Muscle layer of colon (tissue), 2 donors: ENCODE results near the gene SCN2B.

Source experiments
- H3K27ac ChIP-seq: one replicate; pipeline ENCODE4 v1.7.0; 2013; ENCODE audit warnings: low read depth, mild to moderate bottlenecking, low read length, moderate library complexity
- H3K27me3 ChIP-seq, 2 donors: one replicate each; pipeline ENCODE4 v1.7.0; 2013; ENCODE audit warnings: low read length in 2 of 2, mild to moderate bottlenecking in 2 of 2; ENCODE audit not compliant: insufficient read depth in 2 of 2, control insufficient read depth in 1 of 2
- H3K36me3 ChIP-seq: one replicate; pipeline ENCODE4 v1.7.0; 2013; ENCODE audit warnings: mild to moderate bottlenecking, low read length; ENCODE audit not compliant: insufficient read depth
- H3K4me1 ChIP-seq: one replicate; pipeline ENCODE4 v1.7.0; 2013; ENCODE audit warnings: mild to moderate bottlenecking, low read length; ENCODE audit not compliant: insufficient read depth
- H3K4me3 ChIP-seq, 2 donors: one replicate each; pipeline ENCODE4 v1.7.0; 2013; ENCODE audit warnings: low read length in 2 of 2, low read depth in 1 of 2, mild to moderate bottlenecking in 1 of 2, moderate library complexity in 1 of 2
- H3K9ac ChIP-seq: one replicate; pipeline ENCODE4 v1.7.0; 2013; ENCODE audit warnings: low read length
- H3K9me3 ChIP-seq: one replicate; pipeline ENCODE4 v1.7.0; 2013; ENCODE audit warnings: mild to moderate bottlenecking, low read length
- donor health status: abdominal sarcoma.
- donor health status: Adenocarcinoma of cecum.

The SCN2B gene

DNA sequence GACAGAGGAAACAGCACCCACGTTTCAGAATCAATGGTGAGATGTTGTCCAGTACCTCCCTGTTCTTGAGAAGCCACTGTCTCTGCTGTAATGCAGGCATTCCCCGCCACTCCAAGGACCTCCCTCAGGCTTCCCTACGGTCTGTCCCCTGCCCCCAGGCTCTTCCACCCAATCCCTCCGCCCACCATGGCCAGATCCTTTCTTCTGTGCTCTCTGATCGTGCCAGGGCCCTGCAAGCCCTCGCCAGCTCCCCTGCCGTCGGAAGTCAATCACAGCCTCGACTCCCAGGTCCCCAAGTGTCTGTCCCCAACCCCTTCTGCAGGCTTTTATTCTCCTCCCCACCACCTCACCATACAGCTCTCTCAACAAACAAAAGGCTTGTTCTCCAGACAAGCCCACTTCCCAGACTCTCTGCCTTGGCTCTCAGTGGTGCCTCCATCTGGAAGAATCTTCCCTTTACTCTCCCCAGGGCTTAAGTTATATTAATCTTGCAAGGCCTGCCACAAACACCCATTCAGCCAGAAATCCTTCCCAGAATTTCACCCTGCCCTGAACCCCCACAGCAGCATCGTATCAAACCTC lies 37.5 kb downstream of the SCN2B start:
- Histone ChIP-seq H3K4me3 (no peak overlapping the region), H3K36me3 (no peaks in the 10 kb centered on the region), H3K9ac (no peak overlapping the region), H3K27me3 (peaks cover 5 to 10% of the 10 kb centered on the region in 2 donors), H3K4me1 (no peaks in the 10 kb centered on the region), H3K27ac (no peak overlapping the region), H3K9me3 (no peaks in the 10 kb centered on the region)

GRCh38 chr11:118136801-118137200 lies 39.6 kb downstream of the SCN2B start:
- Histone ChIP-seq H3K9me3 (no peaks in the 10 kb centered on the region), H3K36me3 (no peaks in the 10 kb centered on the region), H3K27me3 (peaks cover 5 to 10% of the 10 kb centered on the region in 2 donors), H3K4me1 (no peaks in the 10 kb centered on the region), H3K4me3 (no peak overlapping the region), H3K9ac (no peak overlapping the region), H3K27ac (no peak overlapping the region)

- H3K27me3 ChIP-seq = peaks cover 5 to 10% of the 10 kb centered on the region in 2 donors
These were observed 40.1 kb downstream of the SCN2B start for GRCh38 chr11:118136341-118136740.

GRCh38 chr11:118135796-118136165 lies 40.7 kb downstream of the SCN2B start:
- peaks cover 3 to 10% of the 10 kb centered on the region in 2 donors for H3K27me3 ChIP-seq
- H3K27ac ChIP-seq = no peak overlapping the region
- H3K9ac ChIP-seq = no peak overlapping the region
- no peaks in the 10 kb centered on the region for H3K9me3 ChIP-seq
- no peaks in the 10 kb centered on the region for H3K4me1 ChIP-seq
- no peaks in the 10 kb centered on the region for H3K36me3 ChIP-seq
- no peak overlapping the region for H3K4me3 ChIP-seq

More at GRCh38 chr11:118136341-118136740, 40.1 kb downstream of the SCN2B start:
- Histone ChIP-seq H3K9ac (no peak overlapping the region), H3K4me1 (no peaks in the 10 kb centered on the region), H3K9me3 (no peaks in the 10 kb centered on the region), H3K36me3 (no peaks in the 10 kb centered on the region), H3K27ac (no peak overlapping the region), H3K4me3 (no peak overlapping the region)

DNA sequence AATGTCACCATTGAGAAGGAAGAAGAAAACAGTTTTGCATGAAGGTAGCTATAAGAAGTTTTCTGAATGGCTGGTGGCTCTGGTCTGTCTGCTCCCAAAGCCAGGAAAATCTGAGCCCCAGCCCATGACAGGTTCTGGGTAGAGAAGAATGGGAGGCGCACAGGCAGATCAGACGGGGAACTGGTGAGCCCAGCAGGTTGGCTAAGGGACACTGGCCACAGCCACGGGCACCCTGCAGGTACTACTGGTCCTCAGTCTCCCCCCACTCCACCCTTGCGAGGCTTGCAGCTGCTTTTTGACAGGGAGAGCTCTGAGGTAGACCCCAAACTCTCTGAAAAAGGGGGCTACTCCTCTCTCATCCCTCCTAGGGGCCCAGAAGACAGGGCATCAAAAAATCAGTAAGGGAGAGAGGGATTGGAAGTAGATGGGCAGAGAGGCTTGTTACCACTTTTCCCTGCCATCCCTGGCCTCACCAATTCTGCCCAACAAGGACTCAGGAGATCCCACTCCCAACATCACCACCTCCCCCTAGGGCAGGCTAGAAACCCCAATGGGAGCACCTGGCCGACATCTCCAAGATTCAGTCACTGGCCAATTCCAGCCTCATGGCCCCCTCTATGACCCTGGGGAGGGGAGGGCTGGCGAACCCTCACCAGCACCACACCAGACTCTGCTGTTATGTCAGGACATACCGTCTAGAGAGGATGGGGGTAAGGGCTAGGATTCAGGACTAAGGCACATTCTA lies 41.2 kb downstream of the SCN2B start:
- no peak overlapping the region for H3K4me3 ChIP-seq
- H3K27ac ChIP-seq = no peak overlapping the region
- peaks cover 0 to 5% of the 10 kb centered on the region in 2 donors for H3K27me3 ChIP-seq

GRCh38 chr11:118133816-118134215 lies 42.6 kb downstream of the SCN2B start:
- Histone ChIP-seq H3K27me3 (peaks cover 0 to 5% of the 10 kb centered on the region in 2 donors), H3K9me3 (no peaks in the 10 kb centered on the region), H3K4me3 (no peak overlapping the region), H3K27ac (no peak overlapping the region), H3K4me1 (peaks cover 7% of the 10 kb centered on the region), H3K36me3 (no peaks in the 10 kb centered on the region), H3K9ac (no peak overlapping the region)

More for the DNA sequence above, 41.2 kb downstream of the SCN2B start:
- Histone ChIP-seq H3K4me1 (no peaks in the 10 kb centered on the region), H3K9me3 (no peaks in the 10 kb centered on the region), H3K9ac (no peak overlapping the region), H3K36me3 (no peaks in the 10 kb centered on the region)

- Histone ChIP-seq H3K9ac (no peak overlapping the region), H3K27ac (no peak overlapping the region), H3K27me3 (peaks cover 0 to 5% of the 10 kb centered on the region in 2 donors), H3K4me1 (peaks cover 7% of the 10 kb centered on the region), H3K9me3 (no peaks in the 10 kb centered on the region), H3K36me3 (no peaks in the 10 kb centered on the region), H3K4me3 (no peak overlapping the region)
These were observed 43.9 kb downstream of the SCN2B start for GRCh38 chr11:118132385-118133151.

DNA sequence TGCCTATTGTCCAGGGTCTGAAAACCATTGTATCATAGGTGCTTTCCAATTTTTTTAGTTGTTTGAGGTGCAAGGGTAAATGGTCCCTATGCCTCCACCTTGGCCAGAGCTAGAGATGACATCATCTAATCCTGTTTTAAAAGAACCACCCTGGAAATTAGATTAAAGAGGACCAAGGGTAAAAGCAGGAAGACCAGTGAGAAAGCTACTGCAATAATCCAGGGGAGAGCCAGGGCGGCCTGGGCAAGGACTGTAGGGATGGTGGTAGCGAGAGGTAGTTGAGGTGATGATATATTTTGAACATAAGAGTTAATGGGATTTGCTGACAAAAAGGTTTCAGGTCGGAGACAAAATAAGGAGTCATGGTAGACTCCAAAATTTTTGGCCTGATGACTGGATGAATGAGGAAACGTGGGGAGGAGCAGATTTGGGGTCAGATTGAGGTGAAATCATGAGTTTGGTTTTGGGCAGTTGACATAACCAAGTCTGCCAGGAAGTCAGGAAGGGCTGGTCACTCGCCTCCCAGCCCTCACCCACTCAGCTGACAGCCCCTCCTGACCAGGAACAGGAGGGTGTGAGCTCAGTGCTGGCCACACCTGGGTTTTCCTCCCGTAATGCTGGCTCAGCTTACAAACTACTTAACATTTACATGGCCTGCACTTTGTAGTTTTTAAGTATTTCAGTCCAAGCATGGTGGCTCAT lies 46.8 kb downstream of the SCN2B start:
- no peaks in the 10 kb centered on the region for H3K9me3 ChIP-seq
- no peaks in the 10 kb centered on the region for H3K36me3 ChIP-seq
- peaks cover 7% of the 10 kb centered on the region for H3K4me1 ChIP-seq
- no peaks in the 10 kb centered on the region for H3K27me3 ChIP-seq
- no peak overlapping the region for H3K27ac ChIP-seq
- H3K4me3 ChIP-seq = no peak overlapping the region
- H3K9ac ChIP-seq = no peak overlapping the region

DNA sequence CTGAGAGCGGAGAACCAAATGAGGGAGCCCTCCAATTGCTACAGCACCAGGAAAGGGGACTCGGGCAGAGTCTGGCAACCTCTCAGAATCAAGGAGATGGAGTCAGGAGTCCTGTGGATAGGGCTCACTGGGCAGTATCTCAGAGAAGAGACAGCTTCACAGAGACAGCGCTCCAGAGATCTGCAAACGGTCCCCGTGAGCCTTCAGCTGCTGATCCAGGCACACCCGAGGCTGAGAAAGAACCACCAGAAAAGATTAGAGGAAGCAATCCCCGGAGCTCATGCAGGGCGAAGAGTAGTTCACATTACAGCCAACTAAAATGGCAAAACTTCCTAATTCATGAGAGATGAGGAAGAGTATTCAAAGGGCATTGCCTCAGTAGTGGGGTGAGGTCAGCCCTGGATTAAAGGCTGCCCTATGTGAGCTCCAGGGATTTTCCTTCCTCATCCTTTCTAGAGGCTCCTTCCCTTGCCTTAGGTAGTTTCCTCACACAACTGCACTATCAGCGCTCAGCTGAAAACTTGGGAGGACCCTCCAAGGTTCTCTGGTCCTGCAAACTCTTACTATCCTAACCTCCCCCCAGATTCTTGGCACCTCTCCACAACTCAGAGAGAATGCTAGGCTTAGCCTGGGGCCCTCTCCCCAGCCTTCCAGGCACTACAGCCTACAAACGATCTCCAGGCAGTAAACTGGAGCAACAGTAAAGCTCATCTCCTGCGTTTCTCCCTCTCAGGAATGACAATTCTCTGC lies 47.5 kb downstream of the SCN2B start:
- H3K27me3 ChIP-seq = no peaks in the 10 kb centered on the region
- H3K9ac ChIP-seq = no peak overlapping the region
- H3K27ac ChIP-seq = no peak overlapping the region
- no peaks in the 10 kb centered on the region for H3K36me3 ChIP-seq
- no peak overlapping the region for H3K4me3 ChIP-seq
- peaks cover 7% of the 10 kb centered on the region for H3K4me1 ChIP-seq
- no peaks in the 10 kb centered on the region for H3K9me3 ChIP-seq

GRCh38 chr11:118128310-118128709 lies 48.1 kb downstream of the SCN2B start:
- no peaks in the 10 kb centered on the region for H3K27me3 ChIP-seq
- H3K4me3 ChIP-seq = no peak overlapping the region
- H3K4me1 ChIP-seq = peaks cover 7% of the 10 kb centered on the region
- H3K9me3 ChIP-seq = no peaks in the 10 kb centered on the region
- H3K9ac ChIP-seq = no peak overlapping the region
- no peaks in the 10 kb centered on the region for H3K36me3 ChIP-seq
- no peak overlapping the region for H3K27ac ChIP-seq
